ENCODE results near the gene GLRX3. TPM values are rescaled to one million over a fixed set of nuclear protein-coding genes. Genes with fewer than 3 reads are reported as not detected.

The GLRX3 gene
- total RNA-seq, 1 experiment from 2014 or later, result 177 TPM

- H3K4me3 Mint-ChIP-seq (ENCODE audit: unreplicated experiment), result no peak overlapping the region
- no peak for TF ChIP-seq CTCF (IDR thresholded peaks at IDR 0.05; ENCODE audit: unreplicated experiment)
- no TSS peak for BruUV-seq (replicated peaks)
- no peaks in the 10 kb centered on the region for H3K9me3 Mint-ChIP-seq (ENCODE audit: unreplicated experiment)
- intact Hi-C loops (cut with micrococcal nuclease), result no loop called here
- H3K4me1 Mint-ChIP-seq (ENCODE audit: insufficient read depth, unreplicated experiment), result no peaks in the 10 kb centered on the region
- DNase-seq (ENCODE audit: unreplicated experiment), result no peak
- ChIA-PET CTCF (interaction anchor here (0.6 kb wide), 1 partner anchor 917 kb away, joined by 3 read pairs; no protein-coding TSS in a partner anchor), POLR2A (interaction anchor here (0.9 kb wide), 1 partner anchor 10 kb away, joined by 4 read pairs; no protein-coding TSS in a partner anchor)
- no peaks in the 10 kb centered on the region for H3K36me3 Mint-ChIP-seq (ENCODE audit: insufficient read depth, unreplicated experiment)
- no peak overlapping the region for H3K27ac Mint-ChIP-seq (ENCODE audit: low read depth, unreplicated experiment)
- H3K27me3 Mint-ChIP-seq (ENCODE audit: insufficient read depth, unreplicated experiment), result no peaks in the 10 kb centered on the region
Measured at GRCh38 chr10:130208807-130209206, 72.6 kb downstream of the GLRX3 start.

DNA sequence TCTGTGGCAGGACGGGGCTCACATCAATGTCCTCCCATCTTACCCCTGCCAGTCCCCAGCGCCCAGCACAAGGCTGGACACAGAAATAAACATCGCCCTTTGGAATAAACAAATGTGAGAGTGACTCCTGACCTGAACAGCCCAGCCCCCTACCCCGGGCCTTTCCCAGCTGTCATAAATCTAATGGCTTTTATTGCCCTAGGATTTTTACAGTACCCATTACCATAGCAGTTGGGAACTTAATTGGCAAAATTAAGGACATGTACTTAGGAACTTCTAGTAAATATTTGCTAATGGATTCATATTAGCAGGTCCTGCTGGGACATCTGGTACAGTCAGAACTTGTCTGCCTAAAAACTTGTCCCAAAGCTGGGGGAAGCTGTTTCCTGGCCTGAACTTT is 76.6 kb downstream of the GLRX3 start:
- no peaks in the 10 kb centered on the region for H3K27me3 Mint-ChIP-seq (ENCODE audit: insufficient read depth, unreplicated experiment)
- ChIA-PET POLR2A (no interaction called here), CTCF (interaction anchor here (0.6 kb wide), 1 partner anchor 13 kb away, joined by 5 read pairs; no protein-coding TSS in a partner anchor)
- BruUV-seq (replicated peaks), result no TSS peak
- DNase-seq (ENCODE audit: unreplicated experiment), result no peak
- intact Hi-C loops (cut with micrococcal nuclease), result no loop called here
- no peaks in the 10 kb centered on the region for H3K4me1 Mint-ChIP-seq (ENCODE audit: insufficient read depth, unreplicated experiment)
- H3K9me3 Mint-ChIP-seq (ENCODE audit: unreplicated experiment), result no peaks in the 10 kb centered on the region
- no peaks in the 10 kb centered on the region for H3K36me3 Mint-ChIP-seq (ENCODE audit: insufficient read depth, unreplicated experiment)
- no peak overlapping the region for H3K27ac Mint-ChIP-seq (ENCODE audit: low read depth, unreplicated experiment)
- TF ChIP-seq CTCF (IDR thresholded peaks at IDR 0.05; ENCODE audit: unreplicated experiment), result no peak
- H3K4me3 Mint-ChIP-seq (ENCODE audit: unreplicated experiment), result no peak overlapping the region

DNA sequence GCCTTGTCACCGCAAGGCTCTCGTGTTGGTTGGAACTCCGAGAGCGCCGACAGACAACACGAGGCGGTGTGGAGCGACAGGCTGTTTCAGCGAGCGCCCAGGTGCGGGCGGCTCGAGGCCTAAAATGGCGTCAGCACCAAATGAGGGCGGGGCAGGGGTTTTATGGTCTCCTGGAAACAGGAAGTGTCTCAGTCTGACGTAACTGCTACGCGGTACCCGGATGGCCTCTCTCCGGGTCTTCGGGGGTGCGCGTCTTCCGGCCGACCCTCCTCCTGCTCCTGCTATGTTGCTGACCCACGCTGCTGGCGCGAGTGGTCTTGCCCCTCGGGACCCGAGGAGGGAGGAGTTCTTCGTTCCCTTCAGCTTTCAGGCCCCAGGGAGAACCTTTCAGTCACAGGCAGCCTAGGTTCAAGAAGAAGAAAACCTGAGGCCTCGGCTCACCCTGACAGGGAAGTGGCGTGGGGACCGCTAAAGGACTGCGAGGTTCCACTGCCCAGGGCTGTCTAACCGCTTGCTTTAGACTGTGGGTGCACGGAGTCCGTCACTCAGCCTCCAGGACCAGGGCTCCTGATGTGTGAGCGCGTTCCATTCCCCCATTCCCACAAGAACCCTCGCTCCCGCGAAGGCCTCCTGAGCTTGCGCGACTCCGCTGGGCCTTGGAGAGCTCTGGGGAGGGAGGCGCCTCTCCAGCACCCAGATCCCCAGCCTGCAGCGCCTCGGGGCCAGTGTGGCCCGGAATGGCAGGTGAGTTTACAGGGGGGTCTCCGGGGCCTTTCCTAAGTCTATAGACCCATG is 77.3 kb downstream of the GLRX3 start:
- ChIA-PET POLR2A (no interaction called here), CTCF (interaction anchor here (0.6 kb wide), 1 partner anchor 14 kb away, joined by 5 read pairs; no protein-coding TSS in a partner anchor)
- H3K36me3 Mint-ChIP-seq (ENCODE audit: insufficient read depth, unreplicated experiment), result no peaks in the 10 kb centered on the region
- no peak overlapping the region for H3K27ac Mint-ChIP-seq (ENCODE audit: low read depth, unreplicated experiment)
- no TSS peak for BruUV-seq (replicated peaks)
- DNase-seq (ENCODE audit: unreplicated experiment), result no peak
- H3K4me3 Mint-ChIP-seq (ENCODE audit: unreplicated experiment), result no peak overlapping the region
- intact Hi-C loops (cut with micrococcal nuclease), result no loop called here
- H3K4me1 Mint-ChIP-seq (ENCODE audit: insufficient read depth, unreplicated experiment), result no peaks in the 10 kb centered on the region
- TF ChIP-seq CTCF (IDR thresholded peaks at IDR 0.05; ENCODE audit: unreplicated experiment), result no peak
- no peaks in the 10 kb centered on the region for H3K9me3 Mint-ChIP-seq (ENCODE audit: unreplicated experiment)
- H3K27me3 Mint-ChIP-seq (ENCODE audit: insufficient read depth, unreplicated experiment), result no peaks in the 10 kb centered on the region

DNA sequence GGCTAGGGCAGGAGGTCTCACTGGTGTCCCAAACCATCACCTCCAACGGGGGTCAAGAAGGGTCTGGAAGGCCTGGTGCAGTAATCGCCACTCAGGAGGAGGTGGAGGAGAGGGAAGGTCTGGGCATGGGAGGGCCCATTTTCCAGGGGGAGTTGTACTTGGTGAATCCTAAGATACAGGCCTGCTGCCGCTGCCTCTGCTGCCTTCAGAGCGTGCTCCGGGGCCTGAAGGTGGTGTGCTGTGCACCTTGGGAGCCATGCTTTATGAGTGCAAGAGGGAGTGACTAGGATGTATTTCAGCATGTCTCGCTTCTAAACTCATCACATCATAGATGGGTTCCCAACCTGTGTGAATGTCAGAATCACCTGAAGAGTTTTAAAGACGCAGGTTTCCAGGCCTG is 78.2 kb downstream of the GLRX3 start:
- BruUV-seq (replicated peaks), result no TSS peak
- intact Hi-C loops (cut with micrococcal nuclease), result no loop called here
- Mint-ChIP-seq H3K27ac (ENCODE audit: low read depth, unreplicated experiment) (no peak overlapping the region), H3K4me1 (ENCODE audit: insufficient read depth, unreplicated experiment) (no peaks in the 10 kb centered on the region), H3K36me3 (ENCODE audit: insufficient read depth, unreplicated experiment) (no peaks in the 10 kb centered on the region), H3K4me3 (ENCODE audit: unreplicated experiment) (no peak overlapping the region), H3K9me3 (ENCODE audit: unreplicated experiment) (no peaks in the 10 kb centered on the region), H3K27me3 (ENCODE audit: insufficient read depth, unreplicated experiment) (no peaks in the 10 kb centered on the region)
- no peak for DNase-seq (ENCODE audit: unreplicated experiment)
- ChIA-PET POLR2A (no interaction called here), CTCF (no interaction called here)
- TF ChIP-seq CTCF (IDR thresholded peaks at IDR 0.05; ENCODE audit: unreplicated experiment), result no peak

All from MCF 10A (cell line).